IPS DF 6.9 (cell line): ENCODE data around the gene FAT2.

ENCODE experiments used
- DNase-seq: peaks from one replicate; pipeline ENCODE4 v3.0.0-alpha.2; 2013; ENCODE audit warnings: low read depth, low spot score
- H3K27ac ChIP-seq: one replicate; pipeline ENCODE4 v1.5.1; 2013; ENCODE audit warnings: low read length, control low read depth
- H3K27me3 ChIP-seq: 2 replicates; pipeline ENCODE4 v1.6.1; 2013; ENCODE audit warnings: mild to moderate bottlenecking, low read length; ENCODE audit not compliant: control insufficient read depth, insufficient read depth
- H3K36me3 ChIP-seq: 2 replicates; pipeline ENCODE4 v1.6.1; 2013; ENCODE audit warnings: low read length; ENCODE audit not compliant: control insufficient read depth, insufficient read depth
- H3K4me1 ChIP-seq: 2 replicates; pipeline ENCODE4 v1.6.1; 2013; ENCODE audit warnings: low read length; ENCODE audit not compliant: control insufficient read depth, insufficient read depth
- H3K4me3 ChIP-seq: 2 replicates; pipeline ENCODE4 v1.5.1; 2013; ENCODE audit warnings: mild to moderate bottlenecking, low read length
- H3K9me3 ChIP-seq: 2 replicates; pipeline ENCODE4 v1.6.1; 2013; ENCODE audit warnings: low read length, inconsistent platforms; ENCODE audit not compliant: control insufficient read depth, insufficient read depth
- WGBS: extraction: QIAGEN DNeasy Blood & Tissue Kit; methylation state at CpG from one replicate; pipeline ENCODE4 v1.1.7; 2013; ENCODE audit warnings: mixed read lengths, missing lambda C conversion rate; ENCODE audit not compliant: insufficient read length, insufficient coverage; 5-methylcytosine and 5-hydroxymethylcytosine counted together

Gene FAT2

GRCh38 chr5:151572657-151573368, 18.3 kb downstream of the FAT2 start:
- no peak for DNase-seq
- no CpG with 5 or more reads among the region's 8 CpGs for WGBS
- no peak overlapping the region for H3K4me3 ChIP-seq
- peaks cover 3% of the 10 kb centered on the region for H3K27me3 ChIP-seq
- no peaks in the 10 kb centered on the region for H3K9me3 ChIP-seq
- peaks cover 6% of the 10 kb centered on the region for H3K4me1 ChIP-seq
- H3K36me3 ChIP-seq, result no peaks in the 10 kb centered on the region
- H3K27ac ChIP-seq, result no peak overlapping the region

GRCh38 chr5:151571270-151572173, 19.6 kb downstream of the FAT2 start:
- Histone ChIP-seq H3K36me3 (no peaks in the 10 kb centered on the region), H3K27me3 (peaks cover 3% of the 10 kb centered on the region), H3K4me1 (peaks cover 6% of the 10 kb centered on the region), H3K27ac (no peak overlapping the region), H3K9me3 (no peaks in the 10 kb centered on the region), H3K4me3 (no peak overlapping the region)
- no CpG with 5 or more reads among the region's 9 CpGs for WGBS
- DNase-seq, result no peak

- H3K9me3 ChIP-seq, result no peaks in the 10 kb centered on the region
- peak; percentile 57 for DNase-seq
- no peak overlapping the region for H3K27ac ChIP-seq
- H3K27me3 ChIP-seq, result peaks cover 3% of the 10 kb centered on the region
- peaks cover 6% of the 10 kb centered on the region for H3K4me1 ChIP-seq
- WGBS, result no CpG with 5 or more reads among the region's 12 CpGs
- no peaks in the 10 kb centered on the region for H3K36me3 ChIP-seq
- H3K4me3 ChIP-seq, result no peak overlapping the region
Measured at GRCh38 chr5:151570512-151571269, 20.4 kb downstream of the FAT2 start.

- Histone ChIP-seq H3K9me3 (no peaks in the 10 kb centered on the region), H3K36me3 (no peaks in the 10 kb centered on the region), H3K27ac (no peak overlapping the region), H3K4me1 (peaks cover 6% of the 10 kb centered on the region), H3K27me3 (peaks cover 3% of the 10 kb centered on the region), H3K4me3 (no peak overlapping the region)
- no CpG with 5 or more reads among the region's 2 CpGs for WGBS
- DNase-seq, result no peak
Measured at GRCh38 chr5:151570058-151570457, 21.1 kb downstream of the FAT2 start.

- Histone ChIP-seq H3K4me1 (peaks cover 6% of the 10 kb centered on the region), H3K27me3 (peaks cover 3% of the 10 kb centered on the region), H3K36me3 (no peaks in the 10 kb centered on the region), H3K27ac (no peak overlapping the region), H3K4me3 (no peak overlapping the region), H3K9me3 (no peaks in the 10 kb centered on the region)
- DNase-seq, result no peak
- no CpG with 5 or more reads among the region's 8 CpGs for WGBS
Measured at GRCh38 chr5:151569132-151570046, 21.7 kb downstream of the FAT2 start.

- no CpG with 5 or more reads among the region's 7 CpGs for WGBS
- Histone ChIP-seq H3K4me3 (no peak overlapping the region), H3K9me3 (no peaks in the 10 kb centered on the region), H3K4me1 (peaks cover 6% of the 10 kb centered on the region), H3K27me3 (peaks cover 3% of the 10 kb centered on the region; the same call in 1 of the 2 replicates), H3K36me3 (no peaks in the 10 kb centered on the region), H3K27ac (no peak overlapping the region)
- DNase-seq, result no peak
Measured at GRCh38 chr5:151568036-151568435, 23.1 kb downstream of the FAT2 start.

- Histone ChIP-seq H3K4me3 (no peak overlapping the region), H3K9me3 (no peaks in the 10 kb centered on the region), H3K27me3 (no peaks in the 10 kb centered on the region; the same call in 1 of the 2 replicates), H3K36me3 (no peaks in the 10 kb centered on the region), H3K4me1 (peaks cover 3% of the 10 kb centered on the region), H3K27ac (no peak overlapping the region)
- no CpG with 5 or more reads among the region's 11 CpGs for whole genome bisulfite sequencing
- no peak for DNase-seq
Measured at GRCh38 chr5:151565971-151566370, 25.2 kb downstream of the FAT2 start.

GRCh38 chr5:151562019-151562707, 29.0 kb downstream of the FAT2 start:
- H3K36me3 ChIP-seq, result no peaks in the 10 kb centered on the region
- no peaks in the 10 kb centered on the region for H3K27me3 ChIP-seq
- no peak overlapping the region for H3K4me3 ChIP-seq
- no peaks in the 10 kb centered on the region for H3K4me1 ChIP-seq
- no CpG with 5 or more reads among the region's 8 CpGs for WGBS
- H3K9me3 ChIP-seq, result no peaks in the 10 kb centered on the region
- no peak overlapping the region for H3K27ac ChIP-seq
- no peak for DNase-seq

GRCh38 chr5:151557951-151558350, 33.2 kb downstream of the FAT2 start:
- H3K27ac ChIP-seq, result no peak overlapping the region
- H3K4me3 ChIP-seq, result no peak overlapping the region
- DNase-seq, result no peak
- no CpG with 5 or more reads among the region's 6 CpGs for WGBS
- no peaks in the 10 kb centered on the region for H3K27me3 ChIP-seq
- H3K36me3 ChIP-seq, result no peaks in the 10 kb centered on the region
- no peaks in the 10 kb centered on the region for H3K9me3 ChIP-seq
- H3K4me1 ChIP-seq, result no peaks in the 10 kb centered on the region
